ENCODE results near the gene MGARP.
"Not testable (repeated sequence)": the region's sequence is repeated elsewhere in the genome, so short reads cannot be mapped to it uniquely, and the experiment has no call there.

Gene MGARP

DNA sequence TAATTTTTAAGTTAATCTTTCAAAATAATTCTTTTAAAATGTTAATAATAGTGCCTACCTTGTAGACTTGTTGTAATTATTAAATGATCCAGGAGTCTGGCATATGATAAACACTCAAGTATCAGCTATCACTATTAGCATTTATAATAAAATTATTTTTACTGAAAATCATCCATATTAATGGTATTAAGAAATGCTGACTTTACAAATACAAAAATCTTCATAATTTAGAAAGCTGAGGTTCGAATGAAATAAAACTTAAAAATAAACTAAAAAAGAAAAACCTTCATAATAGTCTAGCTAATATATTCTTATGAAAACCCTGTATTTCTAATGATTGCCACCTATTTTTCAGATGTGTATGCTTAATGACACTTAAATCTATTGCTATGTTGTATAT, 5.2 kb downstream of the MGARP start:
- H3K9me3 Mint-ChIP-seq, result no peaks in the 10 kb centered on the region
- no peak overlapping the region for H3K4me3 Mint-ChIP-seq
- H3K27ac Mint-ChIP-seq, result no peak overlapping the region
- DNase-seq (no peak), ATAC-seq (no peak)
- no peaks in the 10 kb centered on the region for H3K36me3 Mint-ChIP-seq (ENCODE audit: low read depth)
- H3K4me1 Mint-ChIP-seq, result peaks cover 15% of the 10 kb centered on the region
- peaks cover 36% of the 10 kb centered on the region for H3K27me3 Mint-ChIP-seq

DNA sequence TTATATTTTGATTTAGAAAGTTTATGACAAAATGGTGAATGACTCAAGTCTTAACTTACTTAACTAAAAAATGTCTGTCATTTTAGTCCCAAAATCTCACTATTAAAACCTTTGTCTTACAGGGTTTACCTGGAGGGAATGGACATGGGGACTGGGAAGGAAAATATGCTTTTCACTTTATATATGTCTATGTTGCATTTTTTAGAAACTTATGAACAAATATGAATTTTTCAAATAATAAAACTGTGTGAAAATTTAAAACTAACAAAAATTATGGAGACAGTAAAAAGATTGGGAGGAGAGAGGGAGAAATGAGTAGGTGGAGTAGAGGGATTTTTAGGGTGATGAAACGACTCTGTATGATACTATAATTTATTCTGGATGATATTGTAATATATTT, 6.2 kb downstream of the MGARP start:
- H3K4me1 Mint-ChIP-seq, result peaks cover 5% of the 10 kb centered on the region
- H3K27ac Mint-ChIP-seq, result no peak overlapping the region
- H3K27me3 Mint-ChIP-seq, result peaks cover 28% of the 10 kb centered on the region
- DNase-seq (no peak), ATAC-seq (no peak)
- H3K4me3 Mint-ChIP-seq, result no peak overlapping the region
- H3K9me3 Mint-ChIP-seq, result no peaks in the 10 kb centered on the region
- no peaks in the 10 kb centered on the region for H3K36me3 Mint-ChIP-seq (ENCODE audit: low read depth)

GRCh38 chr4:139267301-139267700, 12.7 kb downstream of the MGARP start:
- Mint-ChIP-seq H3K9me3 (no peaks in the 10 kb centered on the region), H3K27ac (peak overlapping the region; percentile 83), H3K36me3 (ENCODE audit: low read depth) (no peaks in the 10 kb centered on the region), H3K4me1 (peaks cover 24% of the 10 kb centered on the region), H3K27me3 (peaks cover 1% of the 10 kb centered on the region), H3K4me3 (peak overlapping the region; percentile 67)
- DNase-seq (no peak), ATAC-seq (no peak)

DNA sequence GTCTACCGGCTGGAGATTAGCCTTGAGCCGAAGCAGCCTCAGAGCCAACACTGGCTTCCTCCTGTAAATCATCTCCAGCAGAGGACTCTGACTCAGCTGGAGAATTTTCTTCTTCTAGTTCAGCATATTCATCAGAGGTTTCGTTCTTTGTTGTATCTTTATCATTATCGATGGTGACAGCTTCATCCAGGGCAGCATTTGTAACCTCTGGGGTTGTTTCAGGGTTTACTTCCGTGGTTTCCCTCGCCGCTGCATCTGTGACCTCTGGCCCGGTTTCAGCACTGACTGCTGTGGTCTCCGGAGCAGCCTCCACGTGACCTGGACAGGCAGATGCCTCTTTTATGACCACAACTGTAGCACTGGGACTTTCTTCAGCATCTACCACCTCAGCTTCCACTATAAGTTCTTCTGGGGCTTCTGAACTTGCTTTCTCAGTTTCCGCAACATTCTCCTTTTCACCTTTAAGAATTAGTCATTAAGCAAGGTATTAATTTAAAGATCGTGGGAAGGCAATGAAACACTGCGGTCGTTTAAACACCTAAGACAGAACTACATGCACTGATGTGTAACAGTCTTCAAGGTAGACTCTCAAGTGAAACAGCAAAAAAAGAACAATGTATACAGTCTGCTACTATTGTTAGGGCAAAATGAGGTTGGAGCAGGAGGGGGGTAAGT, 13.3 kb downstream of the MGARP start:
- Mint-ChIP-seq H3K4me3 (peak overlapping the region; percentile 67), H3K27me3 (peaks cover 2% of the 10 kb centered on the region), H3K27ac (peak overlapping the region; percentile 83), H3K9me3 (no peaks in the 10 kb centered on the region), H3K36me3 (ENCODE audit: low read depth) (no peaks in the 10 kb centered on the region), H3K4me1 (peaks cover 24% of the 10 kb centered on the region)
- peak; percentile 79 for DNase-seq
- ATAC-seq, result peak; percentile 98

DNA sequence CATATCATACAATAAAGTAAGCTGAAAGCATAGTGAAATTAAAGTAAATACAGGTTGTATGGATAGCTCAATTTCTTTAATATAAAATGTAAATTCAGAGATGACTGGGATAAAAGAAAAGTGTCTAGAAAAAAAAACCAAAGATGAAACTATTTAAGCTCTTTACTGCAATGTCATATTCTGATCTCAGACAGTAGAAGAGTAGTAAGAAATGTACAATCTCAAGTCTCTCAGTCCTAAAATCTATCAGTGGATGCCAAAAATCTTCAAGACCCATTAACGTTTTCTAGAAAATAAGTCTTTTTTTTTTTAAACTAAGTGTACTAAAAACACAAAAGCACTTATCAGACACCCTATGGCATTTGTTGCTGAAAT, 13.8 kb downstream of the MGARP start:
- H3K9me3 Mint-ChIP-seq, result no peaks in the 10 kb centered on the region
- ATAC-seq, result no peak

DNA sequence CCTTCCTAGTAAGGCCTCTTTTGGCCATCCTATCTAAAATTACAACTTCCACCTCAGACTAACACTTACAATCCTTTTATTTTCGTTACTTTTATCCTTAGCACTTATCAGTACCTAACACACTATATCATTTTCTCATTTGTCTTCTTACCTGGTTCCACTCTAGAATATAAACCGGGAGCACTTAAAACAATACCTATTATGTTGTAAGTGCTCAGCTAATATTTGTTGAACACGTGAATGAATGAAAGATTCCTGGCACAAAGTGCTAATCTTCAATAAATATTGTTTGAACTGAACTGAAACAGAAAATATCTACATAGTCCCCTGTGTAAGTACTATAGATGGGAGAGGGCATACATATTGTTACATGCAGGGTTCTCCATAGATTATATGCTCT, 14.4 kb downstream of the MGARP start:
- no peak for DNase-seq
- ATAC-seq, result no peak
- Mint-ChIP-seq H3K4me3 (no peak overlapping the region), H3K36me3 (ENCODE audit: low read depth) (no peaks in the 10 kb centered on the region), H3K9me3 (no peaks in the 10 kb centered on the region), H3K27me3 (peaks cover 3% of the 10 kb centered on the region), H3K4me1 (peaks cover 24% of the 10 kb centered on the region), H3K27ac (no peak overlapping the region)

More for the DNA sequence above, 13.8 kb downstream of the MGARP start:
- DNase-seq, result no peak
- H3K27ac Mint-ChIP-seq, result peak overlapping the region; percentile 83
- H3K27me3 Mint-ChIP-seq, result peaks cover 3% of the 10 kb centered on the region
- peak overlapping the region; percentile 67 for H3K4me3 Mint-ChIP-seq
- peaks cover 24% of the 10 kb centered on the region for H3K4me1 Mint-ChIP-seq
- H3K36me3 Mint-ChIP-seq (ENCODE audit: low read depth), result no peaks in the 10 kb centered on the region

DNA sequence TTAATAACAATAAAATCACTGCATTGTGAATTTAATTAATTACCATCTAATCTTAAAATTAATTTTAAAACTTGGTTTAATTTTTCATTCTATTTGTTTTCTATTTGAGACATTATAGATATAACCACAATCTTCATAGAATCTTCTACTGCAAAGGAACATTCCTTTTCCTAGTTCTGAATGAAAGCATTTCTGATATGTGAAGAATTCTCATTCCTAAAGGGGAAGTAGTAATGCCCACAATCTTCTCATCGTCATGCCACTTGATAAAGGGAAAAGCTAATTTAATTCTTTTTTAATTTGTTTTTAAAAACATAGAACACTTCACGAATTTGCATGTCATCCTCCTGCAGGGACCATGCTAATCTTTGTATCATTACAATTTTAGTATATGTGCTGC, 23.7 kb downstream of the MGARP start:
- Mint-ChIP-seq H3K9me3 (no peaks in the 10 kb centered on the region), H3K4me1 (no peaks in the 10 kb centered on the region), H3K4me3 (no peak overlapping the region), H3K27me3 (no peaks in the 10 kb centered on the region), H3K27ac (no peak overlapping the region), H3K36me3 (ENCODE audit: low read depth) (no peaks in the 10 kb centered on the region)
- DNase-seq (no peak), ATAC-seq (no peak)

GRCh38 chr4:139255581-139255980, 24.4 kb downstream of the MGARP start:
- H3K4me3 Mint-ChIP-seq; DNase-seq; H3K27ac Mint-ChIP-seq; H3K36me3 Mint-ChIP-seq (ENCODE audit: low read depth); H3K4me1 Mint-ChIP-seq; ATAC-seq; H3K9me3 Mint-ChIP-seq; H3K27me3 Mint-ChIP-seq: not testable (repeated sequence)

DNA sequence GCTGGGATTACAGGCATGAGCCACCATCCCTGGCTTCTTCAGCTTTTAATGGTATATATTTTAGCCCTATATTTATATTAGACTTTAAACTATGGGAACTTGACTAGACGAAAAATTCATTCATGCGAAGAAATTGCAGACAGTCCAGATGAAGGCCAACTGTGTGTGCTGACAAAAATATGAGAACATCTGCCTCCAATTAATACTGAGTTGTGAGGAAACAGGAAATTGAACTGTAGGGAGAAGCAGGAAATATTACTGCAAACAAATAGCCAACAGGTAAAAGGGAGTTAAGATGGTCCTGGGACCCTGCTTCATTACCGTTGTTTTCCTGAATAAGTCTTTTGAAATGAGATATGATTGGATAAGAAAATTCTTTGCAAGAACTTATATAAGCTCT, 26.3 kb downstream of the MGARP start:
- Mint-ChIP-seq H3K36me3 (ENCODE audit: low read depth) (no peaks in the 10 kb centered on the region), H3K4me3 (no peak overlapping the region), H3K9me3 (no peaks in the 10 kb centered on the region), H3K27ac (no peak overlapping the region), H3K4me1 (no peaks in the 10 kb centered on the region), H3K27me3 (no peaks in the 10 kb centered on the region)
- ATAC-seq (no peak), DNase-seq (no peak)

- H3K36me3 Mint-ChIP-seq (ENCODE audit: low read depth), result no peaks in the 10 kb centered on the region
- no peak for DNase-seq
- no peak overlapping the region for H3K4me3 Mint-ChIP-seq
- H3K27me3 Mint-ChIP-seq, result no peaks in the 10 kb centered on the region
- no peak overlapping the region for H3K27ac Mint-ChIP-seq
- H3K9me3 Mint-ChIP-seq, result no peaks in the 10 kb centered on the region
- no peaks in the 10 kb centered on the region for H3K4me1 Mint-ChIP-seq
- no peak for ATAC-seq
Observed at GRCh38 chr4:139253046-139253445, 27.0 kb downstream of the MGARP start.

- H3K4me1 Mint-ChIP-seq, result no peaks in the 10 kb centered on the region
- ATAC-seq (no peak), DNase-seq (no peak)
- H3K4me3 Mint-ChIP-seq, result no peak overlapping the region
- H3K27me3 Mint-ChIP-seq, result no peaks in the 10 kb centered on the region
- H3K27ac Mint-ChIP-seq, result no peak overlapping the region
- H3K36me3 Mint-ChIP-seq (ENCODE audit: low read depth), result no peaks in the 10 kb centered on the region
- H3K9me3 Mint-ChIP-seq, result no peaks in the 10 kb centered on the region
Observed at GRCh38 chr4:139247700-139248238, 32.3 kb downstream of the MGARP start.

- Mint-ChIP-seq H3K9me3 (no peaks in the 10 kb centered on the region), H3K4me1 (no peaks in the 10 kb centered on the region), H3K4me3 (no peak overlapping the region), H3K27ac (no peak overlapping the region), H3K36me3 (ENCODE audit: low read depth) (no peaks in the 10 kb centered on the region), H3K27me3 (no peaks in the 10 kb centered on the region)
- ATAC-seq, result no peak
- DNase-seq, result no peak
Observed at GRCh38 chr4:139247241-139247640, 32.8 kb downstream of the MGARP start.

DNA sequence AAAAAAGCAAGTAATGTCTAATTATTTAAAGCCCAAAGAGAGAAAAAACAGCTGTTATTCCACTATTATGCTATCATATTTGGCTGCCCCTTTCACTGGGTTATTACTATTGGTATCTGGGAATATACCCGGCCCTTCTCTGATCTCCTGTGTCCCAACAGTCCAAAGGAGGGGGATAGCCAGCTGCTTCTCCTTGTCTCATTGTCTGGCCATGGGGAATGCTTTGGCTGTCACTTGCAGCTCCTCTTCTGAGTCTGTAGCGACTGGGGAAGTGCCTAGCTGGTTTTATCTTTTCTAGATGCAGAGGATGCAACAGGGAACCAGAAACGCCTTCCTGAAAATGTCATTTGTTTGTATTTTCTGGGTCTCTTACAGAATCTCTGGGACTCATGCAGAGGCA, 33.9 kb downstream of the MGARP start:
- H3K4me1 Mint-ChIP-seq, result no peaks in the 10 kb centered on the region
- ATAC-seq, result no peak

DNA sequence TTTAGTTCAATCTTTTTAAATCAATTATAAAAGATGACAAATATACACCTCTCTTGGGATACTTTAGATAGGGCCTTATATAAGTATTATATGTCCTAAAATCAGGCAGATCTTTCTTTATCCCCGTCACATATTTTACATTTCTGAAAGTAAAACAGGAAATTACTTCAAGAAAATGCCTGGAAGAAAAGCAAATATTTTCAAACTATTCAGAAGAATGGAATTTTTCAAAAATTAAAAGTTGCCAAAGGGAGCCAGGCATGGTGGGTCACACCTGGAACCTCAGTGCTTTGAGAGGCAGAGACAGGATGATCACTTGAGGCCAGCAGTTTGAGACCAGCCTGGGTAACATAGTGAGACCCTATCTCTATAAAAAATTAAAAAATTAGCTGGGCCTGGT, 34.4 kb downstream of the MGARP start:
- H3K9me3 Mint-ChIP-seq, result no peaks in the 10 kb centered on the region
- H3K36me3 Mint-ChIP-seq (ENCODE audit: low read depth), result no peaks in the 10 kb centered on the region
- H3K27me3 Mint-ChIP-seq, result no peaks in the 10 kb centered on the region
- ATAC-seq, result no peak
- no peaks in the 10 kb centered on the region for H3K4me1 Mint-ChIP-seq
- H3K4me3 Mint-ChIP-seq, result no peak overlapping the region
- H3K27ac Mint-ChIP-seq, result no peak overlapping the region
- no peak for DNase-seq

More for the DNA sequence above, 33.9 kb downstream of the MGARP start:
- no peaks in the 10 kb centered on the region for H3K36me3 Mint-ChIP-seq (ENCODE audit: low read depth)
- H3K9me3 Mint-ChIP-seq, result no peaks in the 10 kb centered on the region
- no peaks in the 10 kb centered on the region for H3K27me3 Mint-ChIP-seq
- no peak for DNase-seq
- no peak overlapping the region for H3K27ac Mint-ChIP-seq
- H3K4me3 Mint-ChIP-seq, result no peak overlapping the region

DNA sequence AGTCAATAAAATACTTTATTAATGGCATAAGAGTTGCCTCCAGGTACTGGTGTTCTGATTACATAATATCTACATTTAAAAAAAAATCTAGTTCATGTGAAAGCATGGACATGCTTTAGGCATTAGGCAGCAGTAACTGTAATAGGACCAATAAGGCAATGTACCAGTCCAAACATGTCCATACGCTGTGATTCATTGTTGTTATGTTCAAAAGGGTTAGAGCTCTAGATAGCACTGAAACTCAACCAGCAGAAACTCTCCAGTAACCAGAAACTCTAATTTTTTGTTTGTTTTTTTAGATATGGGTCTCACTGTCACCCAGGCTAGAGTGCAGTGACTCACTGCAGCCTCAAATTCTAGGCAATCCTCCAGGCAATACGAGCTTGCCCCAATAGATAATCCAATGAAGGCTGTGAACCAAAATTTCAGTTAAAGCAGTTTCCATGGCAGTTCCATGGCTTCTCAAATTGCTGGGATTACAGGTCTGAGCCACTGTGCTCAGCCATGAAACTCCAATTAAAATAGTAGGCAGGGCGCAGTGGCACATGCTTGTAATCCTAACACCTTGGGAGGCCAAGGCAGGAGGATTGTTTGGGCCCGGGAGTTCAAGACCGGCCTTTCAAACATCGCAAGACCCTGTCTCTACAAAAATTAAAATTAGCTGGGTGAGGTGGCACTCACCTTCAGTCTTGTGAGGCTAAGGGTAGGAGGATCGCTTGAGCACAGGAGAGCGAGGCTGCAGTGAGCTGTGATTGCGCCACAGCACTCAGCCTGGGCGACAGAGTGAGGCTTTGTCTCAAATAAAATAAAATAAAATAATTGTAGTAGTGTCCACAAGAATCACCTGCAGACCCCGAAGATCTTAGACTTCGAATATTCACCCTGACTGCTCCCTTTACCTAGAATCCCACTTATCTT, 36.3 kb downstream of the MGARP start:
- Mint-ChIP-seq H3K27ac (no peak overlapping the region), H3K27me3 (no peaks in the 10 kb centered on the region), H3K9me3 (peaks cover 9% of the 10 kb centered on the region), H3K4me1 (no peaks in the 10 kb centered on the region), H3K36me3 (ENCODE audit: low read depth) (no peaks in the 10 kb centered on the region), H3K4me3 (no peak overlapping the region)
- ATAC-seq (no peak), DNase-seq (no peak)

All from activated naive CD8-positive, alpha-beta T cell treated with anti-CD3 and anti-CD28 coated beads, Interleukin-2, amount 50 U/mL, for 24 hours (primary cell).